PC-9 (cell line): Measurements from ENCODE around the gene NLRP14. TPM values are rescaled to one million over a fixed set of nuclear protein-coding genes. Genes with fewer than 3 reads are reported as not detected.

Source experiments
- Bru-seq: library from RNA; stranded (reverse); fragments of 400-500 nt; gene quantifications from one replicate; lab custom pipeline; 2021; lab: Mats Ljungman, UMichigan
- BruChase-seq, 2 experiments: library from RNA; stranded (reverse); fragments of 400-500 nt; gene quantifications; one replicate each; lab custom pipeline; 2021; lab: Mats Ljungman, UMichigan
- BruUV-seq: library from RNA; stranded (reverse); fragments of 400-500 nt; replicated peaks from 2 replicates; lab custom pipeline; 2021; lab: Mats Ljungman, UMichigan
- CTCF ChIA-PET: fragments of 300-600 bp; sonication (Branson Sonifier 250); formaldehyde crosslinking; loops from one replicate; lab custom pipeline; 2022; ENCODE audit warnings: antibody characterized with exemption; lab: Charles Lee
- POLR2A ChIA-PET: fragments of 300-600 bp; sonication (Branson Sonifier 250); formaldehyde crosslinking; loops from one replicate; lab custom pipeline; 2022; ENCODE audit warnings: antibody characterized with exemption; ENCODE audit not compliant: unreplicated experiment; lab: Charles Lee
- DNase-seq, 2 experiments: peaks; one replicate each; pipeline versions ENCODE4 v3.0.0 to v3.0.0-alpha.2; 2015 to 2022; ENCODE audit warnings: mixed read lengths in 1 of 2
- H2AFZ ChIP-seq: fragments of 200-600 bp; sonication (generic); 2 replicates; pipeline ENCODE4 v1.8.1; 2017; ENCODE audit warnings: antibody characterized with exemption
- H3F3A ChIP-seq: fragments of 200-600 bp; sonication (generic); 2 replicates; pipeline ENCODE4 v1.8.1; 2017; ENCODE audit warnings: antibody characterized with exemption, mild to moderate bottlenecking, low read depth; ENCODE audit not compliant: insufficient read depth
- H3K27ac ChIP-seq: fragments of 200-600 bp; sonication (generic); 2 replicates; pipeline ENCODE4 v1.6.1; 2016; ENCODE audit warnings: mixed run types
- H3K27me3 ChIP-seq: fragments of 200-600 bp; sonication (generic); 2 replicates; pipeline ENCODE4 v1.6.1; 2016; ENCODE audit warnings: low read depth, mixed run types; ENCODE audit not compliant: insufficient read depth
- H3K36me3 ChIP-seq: fragments of 200-600 bp; sonication (generic); 2 replicates; pipeline ENCODE4 v1.6.1; 2016; ENCODE audit warnings: low read depth, mixed run types
- H3K4me1 ChIP-seq: fragments of 200-600 bp; sonication (generic); replicated peaks from 2 replicates; pipeline ENCODE4 v1.6.1; 2016; ENCODE audit warnings: mixed run types; ENCODE audit not compliant: insufficient read depth
- H3K4me2 ChIP-seq: fragments of 200-600 bp; sonication (generic); 2 replicates; pipeline ENCODE4 v1.6.1; 2017; ENCODE audit warnings: mixed run types
- H3K4me3 ChIP-seq: fragments of 200-600 bp; sonication (generic); 2 replicates; pipeline ENCODE4 v1.6.1; 2016; ENCODE audit warnings: mixed run types
- H3K79me2 ChIP-seq: fragments of 200-600 bp; sonication (generic); 2 replicates; pipeline ENCODE4 v1.6.1; 2017; ENCODE audit warnings: low read depth, mixed run types
- H3K9me2 ChIP-seq: fragments of 200-600 bp; sonication (generic); 2 replicates; pipeline ENCODE4 v1.8.1; 2017; ENCODE audit warnings: mild to moderate bottlenecking; ENCODE audit not compliant: insufficient read depth
- H3K9me3 ChIP-seq: fragments of 200-600 bp; sonication (generic); 2 replicates; pipeline ENCODE4 v1.8.1; 2016; ENCODE audit warnings: low read depth; ENCODE audit not compliant: insufficient read depth
- H4K20me1 ChIP-seq: fragments of 200-600 bp; sonication (generic); 2 replicates; pipeline ENCODE4 v1.8.1; 2017; ENCODE audit not compliant: insufficient read depth
- CTCF ChIP-seq: fragments of 200-600 bp; sonication (generic); conservative IDR thresholded peaks from 2 replicates; pipeline ENCODE4 v1.6.1; 2017; ENCODE audit warnings: mixed run types, antibody characterized with exemption, mild to moderate bottlenecking, moderate library complexity
- EZH2 ChIP-seq: fragments of 200-600 bp; sonication (generic); IDR thresholded peaks from 2 replicates; pipeline ENCODE4 v1.8.0; 2017; ENCODE audit warnings: antibody characterized with exemption, low read depth
- intact Hi-C: fragments of 100-400 bp; cut with micrococcal nuclease; formaldehyde crosslinking; loops from one replicate; pipeline ENCODE4 v1.10.0; 2022; ENCODE audit not compliant: unreplicated experiment
- long read RNA-seq: library from polyadenylated mRNA; stranded (forward); transcript quantifications from one replicate; pipeline ENCODE4 v2.0.0, GENCODE V29; 2022
- total RNA-seq: library from RNA; stranded (reverse); gene quantifications from 2 replicates; pipeline ENCODE4 v1.2.3, GENCODE V29; 2021

Gene NLRP14
- total RNA-seq, result not detected in 2 replicates
- percentile 13 among the genes with signal in this experiment for Bru-seq, nascent RNA
- BruChase-seq, experiment 1, labeled RNA remaining after a 2-hour chase, result percentile 11 among the genes with signal in this experiment
- BruChase-seq, experiment 2, labeled RNA remaining after a 6-hour chase, result percentile 6 among the genes with signal in this experiment
- long read RNA-seq, result 0 reads

GRCh38 chr11:7020183-7020917 is at the start of gene NLRP14, which contains the start of gene ZNF214:
Gene NLRP14, plus strand, starts transcription at chr11:7020479. Its CDS starts 18,108 bp downstream, at chr11:7038587.
Gene ZNF214, minus strand, starts transcription at chr11:7020346. Its CDS starts 17,511 bp downstream, at chr11:7002835.
- POLR2A ChIA-PET, result interaction anchor here (0.7 kb wide), 2 partner anchors 120 to 438 kb away, joined by 3 to 4 read pairs; no protein-coding TSS in a partner anchor
- H3F3A ChIP-seq, result no peaks in the 10 kb centered on the region
- no peaks in the 10 kb centered on the region for H3K9me2 ChIP-seq
- intact Hi-C loops, result no loop called here
- H3K27me3 ChIP-seq, result no peaks in the 10 kb centered on the region
- CTCF ChIA-PET, result no interaction called here
- no peaks in the 10 kb centered on the region for H4K20me1 ChIP-seq
- no peak within 1 kb of the TSS for H3K4me3 ChIP-seq
- DNase-seq, result peak in 1 of 2 experiments; percentile 59
- H3K4me1 ChIP-seq, result no peaks in the 10 kb centered on the region
- no peaks in the 10 kb centered on the region for H3K79me2 ChIP-seq
- H3K27ac ChIP-seq, result no peak within 1 kb of the TSS
- no peak within 1 kb of the TSS for H2AFZ ChIP-seq
- TF ChIP-seq EZH2 (no peak), CTCF (no peak)
- no peaks in the 10 kb centered on the region for H3K9me3 ChIP-seq
- BruUV-seq, result no TSS peak
- H3K4me2 ChIP-seq, result peak within 1 kb of the TSS; percentile 28; the same call in 1 of the 2 replicates
- H3K36me3 ChIP-seq, result no peaks in the 10 kb centered on the region

GRCh38 chr11:6979365-6979764 is 40.9 kb upstream of the NLRP14 start:
- no peaks in the 10 kb centered on the region for H4K20me1 ChIP-seq
- H3K4me2 ChIP-seq, result no peak overlapping the region
- H3K27me3 ChIP-seq, result no peaks in the 10 kb centered on the region
- H3K79me2 ChIP-seq, result no peaks in the 10 kb centered on the region
- intact Hi-C loops, result no loop called here
- no TSS peak for BruUV-seq
- no peaks in the 10 kb centered on the region for H3K9me2 ChIP-seq
- H3K36me3 ChIP-seq, result no peaks in the 10 kb centered on the region
- ChIA-PET CTCF (no interaction called here), POLR2A (no interaction called here)
- H3K4me1 ChIP-seq, result no peaks in the 10 kb centered on the region
- H3K27ac ChIP-seq, result no peak overlapping the region
- H3K4me3 ChIP-seq, result no peak overlapping the region
- TF ChIP-seq CTCF, result no peak
- TF ChIP-seq EZH2, result no peak
- H3K9me3 ChIP-seq, result no peaks in the 10 kb centered on the region
- H2AFZ ChIP-seq, result no peak overlapping the region
- DNase-seq, result no peak
- no peaks in the 10 kb centered on the region for H3F3A ChIP-seq

- no peaks in the 10 kb centered on the region for H3K79me2 ChIP-seq
- no peaks in the 10 kb centered on the region for H3K36me3 ChIP-seq
- TF ChIP-seq EZH2 (no peak), CTCF (no peak)
- no peaks in the 10 kb centered on the region for H3F3A ChIP-seq
- no peak overlapping the region for H3K4me2 ChIP-seq
- POLR2A ChIA-PET, result no interaction called here
- H2AFZ ChIP-seq, result no peak overlapping the region
- CTCF ChIA-PET, result no interaction called here
- BruUV-seq, result no TSS peak
- no peak for DNase-seq
- H3K9me2 ChIP-seq, result no peaks in the 10 kb centered on the region
- intact Hi-C loops, result no loop called here
- no peaks in the 10 kb centered on the region for H3K27me3 ChIP-seq
- no peaks in the 10 kb centered on the region for H4K20me1 ChIP-seq
- H3K27ac ChIP-seq, result no peak overlapping the region
- no peaks in the 10 kb centered on the region for H3K4me1 ChIP-seq
- no peaks in the 10 kb centered on the region for H3K9me3 ChIP-seq
- no peak overlapping the region for H3K4me3 ChIP-seq
Observed at GRCh38 chr11:6986487-6986886, 33.8 kb upstream of the NLRP14 start.
